HFFc6 (cell line): Measurements from ENCODE around the gene PMP22. TPM values are rescaled to one million over a fixed set of nuclear protein-coding genes. Genes with fewer than 3 reads are reported as not detected.
"Not testable (repeated sequence)": the region's sequence is repeated elsewhere in the genome, so short reads cannot be mapped to it uniquely, and the experiment has no call there.

Experiments
- DNase-seq: peaks from one replicate; pipeline ENCODE4 v3.0.0-alpha.2; 2018
- H3K27ac Mint-ChIP-seq: 2 replicates; pipeline ENCODE4 v1.8.0; 2020; ENCODE audit warnings: mild to moderate bottlenecking, mixed read lengths
- H3K27me3 Mint-ChIP-seq: 2 replicates; pipeline ENCODE4 v1.8.0; 2021; ENCODE audit warnings: mild to moderate bottlenecking, moderate library complexity, mixed read lengths; ENCODE audit not compliant: insufficient read depth
- H3K36me3 Mint-ChIP-seq: 2 replicates; pipeline ENCODE4 v1.8.0; 2021; ENCODE audit warnings: low read depth, mixed read lengths
- H3K4me1 Mint-ChIP-seq: 2 replicates; pipeline ENCODE4 v1.8.0; 2020; ENCODE audit warnings: low read depth, mixed read lengths
- H3K4me3 Mint-ChIP-seq: 2 replicates; pipeline ENCODE4 v1.8.0; 2020; ENCODE audit warnings: mild to moderate bottlenecking, moderate library complexity, mixed read lengths
- H3K9me3 Mint-ChIP-seq: 2 replicates; pipeline ENCODE4 v1.8.0; 2020; ENCODE audit warnings: mild to moderate bottlenecking, mixed read lengths
- total RNA-seq, 6 experiments: library from RNA; stranded (reverse); fragmentation: NEBNext Ultra II Directional; extraction: Animal tissue kit (Norgen Biotek cat#: 25700); gene quantifications; 2 replicates in 1 of 6; 3 replicates in 5 of 6; pipeline ENCODE4 v1.2.3, GENCODE V29; 2021
- TF ChIP-seq, protein P1 (sequence below): fragments of 200-600 bp; sonication (generic); IDR thresholded peaks from 2 replicates; pipeline ENCODE4 v1.5.0; 2021; ENCODE audit warnings: antibody characterized with exemption, mild to moderate bottlenecking

The PMP22 gene
- total RNA-seq, 6 experiments from 2014 or later = 28.0 to 42.9 (median 34.0) TPM

GRCh38 chr17:15230866-15231265 lies 34.3 kb downstream of the PMP22 start:
- peaks cover 26% of the 10 kb centered on the region for H3K4me1 Mint-ChIP-seq
- no peak overlapping the region for H3K4me3 Mint-ChIP-seq
- no peaks in the 10 kb centered on the region for H3K27me3 Mint-ChIP-seq
- no peak for DNase-seq
- H3K9me3 Mint-ChIP-seq = no peaks in the 10 kb centered on the region
- TF ChIP-seq, protein P1, sequence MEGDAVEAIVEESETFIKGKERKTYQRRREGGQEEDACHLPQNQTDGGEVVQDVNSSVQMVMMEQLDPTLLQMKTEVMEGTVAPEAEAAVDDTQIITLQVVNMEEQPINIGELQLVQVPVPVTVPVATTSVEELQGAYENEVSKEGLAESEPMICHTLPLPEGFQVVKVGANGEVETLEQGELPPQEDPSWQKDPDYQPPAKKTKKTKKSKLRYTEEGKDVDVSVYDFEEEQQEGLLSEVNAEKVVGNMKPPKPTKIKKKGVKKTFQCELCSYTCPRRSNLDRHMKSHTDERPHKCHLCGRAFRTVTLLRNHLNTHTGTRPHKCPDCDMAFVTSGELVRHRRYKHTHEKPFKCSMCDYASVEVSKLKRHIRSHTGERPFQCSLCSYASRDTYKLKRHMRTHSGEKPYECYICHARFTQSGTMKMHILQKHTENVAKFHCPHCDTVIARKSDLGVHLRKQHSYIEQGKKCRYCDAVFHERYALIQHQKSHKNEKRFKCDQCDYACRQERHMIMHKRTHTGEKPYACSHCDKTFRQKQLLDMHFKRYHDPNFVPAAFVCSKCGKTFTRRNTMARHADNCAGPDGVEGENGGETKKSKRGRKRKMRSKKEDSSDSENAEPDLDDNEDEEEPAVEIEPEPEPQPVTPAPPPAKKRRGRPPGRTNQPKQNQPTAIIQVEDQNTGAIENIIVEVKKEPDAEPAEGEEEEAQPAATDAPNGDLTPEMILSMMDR = no peak
- peaks cover 15% of the 10 kb centered on the region for H3K36me3 Mint-ChIP-seq
- no peak overlapping the region for H3K27ac Mint-ChIP-seq

GRCh38 chr17:15221827-15222226 lies 43.3 kb downstream of the PMP22 start:
- not testable (repeated sequence) for H3K36me3 Mint-ChIP-seq, H3K27ac Mint-ChIP-seq, H3K27me3 Mint-ChIP-seq, H3K9me3 Mint-ChIP-seq, H3K4me1 Mint-ChIP-seq, DNase-seq, H3K4me3 Mint-ChIP-seq

DNA sequence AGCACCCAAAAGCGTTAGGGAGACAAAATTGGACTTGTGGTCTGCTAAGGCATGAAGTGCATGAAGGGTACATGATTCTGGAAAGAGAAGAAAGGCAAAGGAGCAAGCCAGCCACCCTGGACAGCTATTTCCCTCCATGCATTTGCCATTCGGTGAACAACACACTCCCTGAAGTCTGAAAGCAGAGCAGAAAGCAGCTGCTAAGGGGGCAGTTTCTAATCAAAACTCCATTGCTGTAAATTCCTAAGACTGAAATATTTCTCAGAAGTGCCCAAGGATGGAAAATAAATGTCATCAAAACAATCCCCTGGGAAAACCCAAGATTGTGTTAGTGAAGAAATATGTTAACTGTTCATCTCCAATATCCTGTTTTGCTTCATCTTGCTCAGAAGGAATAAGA lies 44.3 kb downstream of the PMP22 start:
- H3K4me1 Mint-ChIP-seq = peaks cover 4% of the 10 kb centered on the region; the same call in 1 of the 2 replicates
- no peak for DNase-seq
- H3K4me3 Mint-ChIP-seq = no peak overlapping the region
- H3K27me3 Mint-ChIP-seq = no peaks in the 10 kb centered on the region; the same call in 1 of the 2 replicates
- no peak overlapping the region for H3K27ac Mint-ChIP-seq
- H3K9me3 Mint-ChIP-seq = no peaks in the 10 kb centered on the region
- TF ChIP-seq, protein P1 = no peak
- no peaks in the 10 kb centered on the region for H3K36me3 Mint-ChIP-seq

GRCh38 chr17:15216481-15216880 lies 48.6 kb downstream of the PMP22 start:
- no peak for DNase-seq
- Mint-ChIP-seq H3K27ac (no peak overlapping the region), H3K4me1 (peaks cover 4% of the 10 kb centered on the region; the same call in 1 of the 2 replicates), H3K36me3 (no peaks in the 10 kb centered on the region), H3K9me3 (no peaks in the 10 kb centered on the region), H3K4me3 (no peak overlapping the region), H3K27me3 (no peaks in the 10 kb centered on the region; the same call in 1 of the 2 replicates)
- TF ChIP-seq, protein P1 = no peak

DNA sequence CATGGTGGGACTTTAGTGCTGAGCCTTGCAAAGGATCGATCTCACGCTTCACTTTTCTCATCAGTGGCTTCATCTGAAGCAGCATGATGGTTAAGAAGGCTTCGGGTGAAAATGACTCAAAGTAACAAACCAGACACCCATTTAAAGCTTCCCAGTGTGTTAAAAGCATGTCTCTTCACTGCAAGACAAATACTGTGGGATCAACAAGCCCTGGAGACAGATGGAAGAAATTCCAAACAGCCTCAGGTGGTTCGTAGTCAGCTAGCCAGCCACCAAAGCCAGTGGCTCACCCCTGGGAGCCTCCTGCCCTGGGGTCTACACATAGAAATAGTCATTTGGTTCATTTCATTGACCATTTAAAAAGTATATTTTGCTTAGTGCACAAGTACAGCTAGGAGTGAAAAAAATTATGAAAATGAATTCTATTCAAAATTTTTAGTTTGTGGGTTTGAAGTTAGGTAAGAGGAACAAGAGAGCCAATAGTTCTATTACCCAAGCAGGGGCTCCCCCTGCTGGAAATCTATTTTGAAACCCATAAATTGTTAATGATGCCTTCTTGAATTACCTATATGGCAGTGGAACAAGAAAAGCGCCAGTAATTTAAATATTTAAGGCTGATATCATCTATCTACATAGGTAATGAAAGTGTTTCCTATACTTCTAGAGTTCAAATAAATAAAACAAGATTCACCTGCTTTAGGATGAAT lies 51.6 kb downstream of the PMP22 start:
- peak; percentile 15 for DNase-seq
- Mint-ChIP-seq H3K4me3 (no peak overlapping the region), H3K4me1 (no peaks in the 10 kb centered on the region), H3K27ac (no peak overlapping the region), H3K9me3 (no peaks in the 10 kb centered on the region), H3K27me3 (peaks cover 7% of the 10 kb centered on the region), H3K36me3 (no peaks in the 10 kb centered on the region)
- TF ChIP-seq, protein P1 = peak; percentile 78

DNA sequence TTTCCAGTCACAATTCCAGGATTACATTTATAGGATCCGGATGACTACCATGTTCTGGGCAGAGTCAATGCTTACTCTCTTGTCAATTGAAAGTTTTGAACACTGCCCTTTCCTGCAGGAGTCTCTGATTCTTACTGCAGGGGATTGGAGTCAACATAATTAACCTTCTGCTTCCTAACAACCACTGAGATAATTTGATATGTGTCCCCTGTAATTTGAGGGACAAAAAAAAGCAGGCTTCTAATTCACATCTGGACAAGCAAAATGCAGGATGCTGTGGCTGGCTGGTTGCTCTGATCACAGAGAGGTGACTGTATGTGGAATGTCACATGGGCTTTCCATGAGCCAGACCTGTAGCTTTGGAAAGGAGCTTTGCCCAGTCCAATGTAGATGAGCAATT lies 54.9 kb downstream of the PMP22 start:
- peaks cover 20% of the 10 kb centered on the region for H3K27me3 Mint-ChIP-seq
- TF ChIP-seq, protein P1 = no peak
- no peaks in the 10 kb centered on the region for H3K9me3 Mint-ChIP-seq
- H3K27ac Mint-ChIP-seq = no peak overlapping the region
- H3K4me3 Mint-ChIP-seq = no peak overlapping the region
- DNase-seq = no peak
- no peaks in the 10 kb centered on the region for H3K36me3 Mint-ChIP-seq
- H3K4me1 Mint-ChIP-seq = no peaks in the 10 kb centered on the region

DNA sequence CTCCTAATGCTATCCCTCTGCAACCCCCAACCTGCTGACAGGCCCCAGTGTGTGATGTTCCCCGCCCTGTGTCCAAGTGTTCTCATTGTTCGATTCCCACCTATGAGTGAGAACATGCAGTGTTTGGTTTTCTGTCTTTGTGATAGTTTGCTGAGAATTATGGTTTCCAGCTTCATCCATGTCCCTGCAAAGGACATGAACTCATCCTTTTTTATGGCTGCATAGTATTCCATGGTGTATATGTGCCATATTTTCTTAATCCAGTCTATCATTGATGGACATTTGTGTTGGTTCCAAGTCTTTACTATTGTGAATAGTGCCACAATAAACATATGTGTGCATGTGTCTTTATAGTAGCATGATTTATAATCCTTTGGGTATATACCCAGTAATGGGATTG lies 62.1 kb downstream of the PMP22 start:
- not testable (repeated sequence) for H3K27ac Mint-ChIP-seq, DNase-seq, H3K4me3 Mint-ChIP-seq, H3K4me1 Mint-ChIP-seq
- H3K36me3 Mint-ChIP-seq = peaks cover 22% of the 10 kb centered on the region
- H3K9me3 Mint-ChIP-seq = peaks cover 26% of the 10 kb centered on the region
- H3K27me3 Mint-ChIP-seq = peaks cover 29% of the 10 kb centered on the region

DNA sequence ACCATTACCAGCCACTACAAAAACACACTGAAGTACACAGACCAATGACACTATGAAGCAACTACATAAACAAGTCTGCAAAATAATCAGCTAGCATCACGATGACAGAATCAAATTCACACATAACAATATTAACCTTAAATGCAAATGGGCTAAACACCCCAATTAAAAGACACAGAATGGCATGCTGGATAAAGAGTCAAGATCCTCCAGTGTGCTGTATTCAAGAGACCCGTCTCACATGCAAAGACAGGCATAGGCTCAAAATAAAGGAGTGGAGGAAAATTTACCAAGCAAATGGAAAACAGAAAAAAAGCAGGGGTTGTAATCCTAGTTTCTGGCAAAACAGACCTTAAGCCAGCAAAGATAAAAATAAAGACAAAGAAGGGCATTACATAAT lies 64.6 kb downstream of the PMP22 start:
- Mint-ChIP-seq H3K27me3 (peaks cover 26% of the 10 kb centered on the region), H3K9me3 (peaks cover 31% of the 10 kb centered on the region), H3K36me3 (peaks cover 22% of the 10 kb centered on the region)
- DNase-seq, H3K27ac Mint-ChIP-seq, H3K4me1 Mint-ChIP-seq, H3K4me3 Mint-ChIP-seq: not testable (repeated sequence)
